Vagina (tissue), 2 donors: ENCODE data around the gene GRIK3.

Experiments
- POLR2AphosphoS5 ChIP-seq, 2 donors: sonication (generic); formaldehyde crosslinking; IDR thresholded peaks; one replicate each; pipeline ENCODE4 v1.9.0; 2017; ENCODE audit warnings: antibody characterized with exemption in 2 of 2, mild to moderate bottlenecking in 2 of 2, low read depth in 1 of 2; ENCODE audit not compliant: insufficient read depth in 1 of 2
- TF ChIP-seq, protein P1 (sequence below), 3 experiments: fragments of 450-650 bp in 2 of 3; fragments of 200-600 bp in 1 of 3; sonication (generic) in 1 of 3; IDR thresholded peaks; one replicate each; pipeline ENCODE4 v1.5.1; 2017 to 2019; ENCODE audit warnings: antibody characterized with exemption in 3 of 3, mild to moderate bottlenecking in 2 of 3, moderate library complexity in 2 of 3

GRCh38 chr1:36790191-36790590 lies 244.1 kb downstream of the GRIK3 start:
- TF ChIP-seq, protein P1, sequence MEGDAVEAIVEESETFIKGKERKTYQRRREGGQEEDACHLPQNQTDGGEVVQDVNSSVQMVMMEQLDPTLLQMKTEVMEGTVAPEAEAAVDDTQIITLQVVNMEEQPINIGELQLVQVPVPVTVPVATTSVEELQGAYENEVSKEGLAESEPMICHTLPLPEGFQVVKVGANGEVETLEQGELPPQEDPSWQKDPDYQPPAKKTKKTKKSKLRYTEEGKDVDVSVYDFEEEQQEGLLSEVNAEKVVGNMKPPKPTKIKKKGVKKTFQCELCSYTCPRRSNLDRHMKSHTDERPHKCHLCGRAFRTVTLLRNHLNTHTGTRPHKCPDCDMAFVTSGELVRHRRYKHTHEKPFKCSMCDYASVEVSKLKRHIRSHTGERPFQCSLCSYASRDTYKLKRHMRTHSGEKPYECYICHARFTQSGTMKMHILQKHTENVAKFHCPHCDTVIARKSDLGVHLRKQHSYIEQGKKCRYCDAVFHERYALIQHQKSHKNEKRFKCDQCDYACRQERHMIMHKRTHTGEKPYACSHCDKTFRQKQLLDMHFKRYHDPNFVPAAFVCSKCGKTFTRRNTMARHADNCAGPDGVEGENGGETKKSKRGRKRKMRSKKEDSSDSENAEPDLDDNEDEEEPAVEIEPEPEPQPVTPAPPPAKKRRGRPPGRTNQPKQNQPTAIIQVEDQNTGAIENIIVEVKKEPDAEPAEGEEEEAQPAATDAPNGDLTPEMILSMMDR (IDR thresholded peaks at IDR 0.05): no peak
- TF ChIP-seq POLR2AphosphoS5 (IDR thresholded peaks at IDR 0.05; ENCODE audit: insufficient read depth in 1 of 2, low read depth in 1 of 2): no peak
